GM12874 (cell line): ENCODE results near the gene SELENOH.

Experiments
- TF ChIP-seq, protein P1 (sequence below): IDR thresholded peaks from 2 replicates; pipeline ENCODE4 v1.5.1; 2011; ENCODE audit warnings: low read depth, mild to moderate bottlenecking, control low read depth, low read length, moderate library complexity; ENCODE audit not compliant: insufficient read depth

Gene SELENOH

GRCh38 chr11:57764972-57765371, 23.7 kb downstream of the SELENOH start:
- TF ChIP-seq, protein P1, sequence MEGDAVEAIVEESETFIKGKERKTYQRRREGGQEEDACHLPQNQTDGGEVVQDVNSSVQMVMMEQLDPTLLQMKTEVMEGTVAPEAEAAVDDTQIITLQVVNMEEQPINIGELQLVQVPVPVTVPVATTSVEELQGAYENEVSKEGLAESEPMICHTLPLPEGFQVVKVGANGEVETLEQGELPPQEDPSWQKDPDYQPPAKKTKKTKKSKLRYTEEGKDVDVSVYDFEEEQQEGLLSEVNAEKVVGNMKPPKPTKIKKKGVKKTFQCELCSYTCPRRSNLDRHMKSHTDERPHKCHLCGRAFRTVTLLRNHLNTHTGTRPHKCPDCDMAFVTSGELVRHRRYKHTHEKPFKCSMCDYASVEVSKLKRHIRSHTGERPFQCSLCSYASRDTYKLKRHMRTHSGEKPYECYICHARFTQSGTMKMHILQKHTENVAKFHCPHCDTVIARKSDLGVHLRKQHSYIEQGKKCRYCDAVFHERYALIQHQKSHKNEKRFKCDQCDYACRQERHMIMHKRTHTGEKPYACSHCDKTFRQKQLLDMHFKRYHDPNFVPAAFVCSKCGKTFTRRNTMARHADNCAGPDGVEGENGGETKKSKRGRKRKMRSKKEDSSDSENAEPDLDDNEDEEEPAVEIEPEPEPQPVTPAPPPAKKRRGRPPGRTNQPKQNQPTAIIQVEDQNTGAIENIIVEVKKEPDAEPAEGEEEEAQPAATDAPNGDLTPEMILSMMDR, result no peak

GRCh38 chr11:57770793-57771192, 29.5 kb downstream of the SELENOH start:
- TF ChIP-seq, protein P1, result no peak

DNA sequence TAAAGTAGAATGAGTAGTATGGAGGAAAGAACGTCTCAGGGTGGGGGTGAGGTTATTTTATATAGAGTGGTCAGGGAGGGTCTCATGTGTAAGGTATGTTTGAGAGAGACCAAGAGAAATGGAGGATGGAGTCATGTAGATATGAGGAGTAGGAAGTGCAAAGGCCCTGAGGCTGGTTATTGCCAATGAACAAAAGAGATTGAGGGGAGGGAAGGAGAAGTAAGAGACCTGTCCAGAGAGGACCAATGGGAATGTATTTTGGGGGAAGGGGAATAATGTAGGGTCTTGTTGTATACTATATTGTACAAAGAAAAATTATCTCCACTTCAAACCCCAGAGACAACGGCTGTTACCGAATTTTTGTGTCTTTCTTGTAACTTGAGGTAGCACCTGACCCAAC, 30.1 kb downstream of the SELENOH start:
- TF ChIP-seq, protein P1, result no peak

- TF ChIP-seq, protein P1, result no peak
Measured at GRCh38 chr11:57772562-57772961, 31.3 kb downstream of the SELENOH start.

DNA sequence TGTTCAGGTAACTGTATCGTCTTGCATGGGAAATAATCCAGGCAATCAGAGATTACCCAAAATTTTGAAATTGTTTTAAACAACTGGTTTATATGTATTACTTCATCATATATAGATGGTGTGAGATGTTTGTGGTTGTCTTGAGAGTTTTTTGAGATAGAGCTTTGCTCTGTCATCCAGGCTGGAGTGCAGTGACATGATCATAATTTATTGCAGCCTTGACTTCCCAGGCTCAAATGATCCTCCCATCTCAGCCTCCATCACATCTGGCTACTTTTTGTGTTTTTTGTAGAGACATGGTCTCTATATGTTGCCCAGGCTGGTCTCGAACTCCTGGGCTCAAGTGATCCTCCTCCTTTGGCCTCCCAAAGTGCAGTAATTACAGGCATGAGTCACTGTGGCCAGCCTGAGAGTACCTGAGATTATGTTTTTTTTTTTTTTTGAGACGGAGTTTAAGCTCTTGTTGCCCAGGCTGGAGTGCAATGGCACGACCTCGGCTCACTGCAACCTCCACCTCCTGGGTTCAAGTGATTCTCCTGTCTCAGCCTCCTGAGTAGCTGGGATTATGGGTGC, 31.8 kb downstream of the SELENOH start:
- TF ChIP-seq, protein P1, result no peak

GRCh38 chr11:57775491-57775890, 34.2 kb downstream of the SELENOH start:
- TF ChIP-seq, protein P1, result no peak

DNA sequence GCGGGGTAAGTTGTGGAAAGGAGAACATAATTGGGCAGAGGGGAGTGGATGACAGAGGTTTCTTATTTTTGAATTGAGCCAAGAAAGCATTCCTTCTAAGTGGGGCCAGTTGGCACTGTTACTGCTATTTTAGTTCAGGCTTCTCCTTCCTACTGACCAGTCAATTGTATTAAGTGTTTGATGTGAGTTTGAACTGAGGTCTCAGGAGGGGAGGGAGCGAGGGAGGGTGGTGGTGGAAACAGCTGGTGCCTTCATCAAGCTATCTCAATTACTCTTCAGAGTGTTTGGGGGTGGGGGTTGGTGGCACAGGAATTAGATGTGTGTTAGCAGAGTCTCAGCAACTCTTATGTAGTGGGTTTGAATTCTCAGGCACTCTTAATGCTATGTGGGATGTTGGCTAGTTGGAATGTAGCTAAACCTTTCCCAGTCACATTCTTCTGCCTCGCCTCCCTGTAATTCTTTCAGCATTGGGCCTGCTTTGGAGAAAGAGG, 34.8 kb downstream of the SELENOH start:
- TF ChIP-seq, protein P1, result no peak
